22Rv1 (cell line): Measurements from ENCODE around the gene NUMA1.
A peak's percentile ranks its signal among the peaks of the same experiment; 100 is the strongest.

Source experiments
- H3K27ac ChIP-seq: fragments of 450-650 bp; 2 replicates; pipeline ENCODE4 v1.5.1; 2017
- CTCF ChIP-seq: fragments of 450-650 bp; IDR thresholded peaks from 2 replicates; pipeline ENCODE4 v1.5.1; 2017; ENCODE audit warnings: mild to moderate bottlenecking
- ZFX ChIP-seq: fragments of 450-650 bp; IDR thresholded peaks from 2 replicates; pipeline ENCODE4 v1.6.1; 2017; ENCODE audit warnings: antibody characterized with exemption, borderline replicate concordance

The NUMA1 gene

GRCh38 chr11:72112143-72112977 is 32.0 kb upstream of the NUMA1 start, which contains the start of gene ANAPC15:
ANAPC15 (minus strand) TSS chr11:72112695; CDS start chr11:72111276, 1,419 bp downstream.
- TF ChIP-seq ZFX (no peak), CTCF (no peak)
- H3K27ac ChIP-seq, result peak within 1 kb of the TSS; percentile 91

GRCh38 chr11:72111300-72112142 is 31.2 kb upstream of the NUMA1 start:
- no peak for TF ChIP-seq CTCF
- no peak for TF ChIP-seq ZFX
- peak overlapping the region; percentile 91 for H3K27ac ChIP-seq

GRCh38 chr11:72105888-72106287 is 25.5 kb upstream of the NUMA1 start, which contains the start of gene TOMT:
TOMT (plus strand) TSS chr11:72105924; CDS start chr11:72105952, 28 bp downstream.
- no peak for TF ChIP-seq ZFX
- no peak for TF ChIP-seq CTCF
- peak within 1 kb of the TSS; percentile 82; the same call in 1 of the 2 replicates for H3K27ac ChIP-seq

GRCh38 chr11:72103754-72104167 is 23.4 kb upstream of the NUMA1 start:
- peak overlapping the region; percentile 82 for H3K27ac ChIP-seq
- TF ChIP-seq CTCF (no peak; the same call in 1 of the 2 replicates), ZFX (no peak)

- peak; percentile 50 for TF ChIP-seq CTCF
- TF ChIP-seq ZFX, result no peak
- H3K27ac ChIP-seq, result peak within 1 kb of the TSS; percentile 82
Observed at GRCh38 chr11:72102946-72103753, 22.8 kb upstream of the NUMA1 start, which contains the start of gene LAMTOR1. LAMTOR1 (minus strand) TSS chr11:72103297; CDS start chr11:72103224, 73 bp downstream.

GRCh38 chr11:72102631-72102945 is 22.2 kb upstream of the NUMA1 start:
- H3K27ac ChIP-seq, result peak overlapping the region; percentile 82
- no peak for TF ChIP-seq ZFX
- no peak for TF ChIP-seq CTCF
